Glutamatergic neuron (in vitro differentiated cells): ENCODE data around the gene ADCY3. TPM values are rescaled to one million over a fixed set of nuclear protein-coding genes. Genes with fewer than 3 reads are reported as not detected.

Source experiments
- DNase-seq: peaks from one replicate; pipeline ENCODE4 v3.0.0; 2022
- H3K27ac Mint-ChIP-seq: one replicate; pipeline ENCODE4 v1.8.0; 2020; ENCODE audit warnings: mild to moderate bottlenecking, mixed read lengths, inconsistent platforms; ENCODE audit not compliant: unreplicated experiment
- H3K27me3 Mint-ChIP-seq: one replicate; pipeline ENCODE4 v1.8.0; 2020; ENCODE audit warnings: mild to moderate bottlenecking, moderate library complexity, mixed read lengths, inconsistent platforms; ENCODE audit not compliant: unreplicated experiment
- H3K36me3 Mint-ChIP-seq: one replicate; pipeline ENCODE4 v1.8.0; 2020; ENCODE audit warnings: mild to moderate bottlenecking, mixed read lengths, inconsistent platforms; ENCODE audit not compliant: unreplicated experiment
- H3K4me1 Mint-ChIP-seq: one replicate; pipeline ENCODE4 v1.8.0; 2020; ENCODE audit warnings: mild to moderate bottlenecking, low read depth, mixed read lengths, inconsistent platforms; ENCODE audit not compliant: unreplicated experiment
- H3K4me3 Mint-ChIP-seq: one replicate; pipeline ENCODE4 v1.8.0; 2020; ENCODE audit warnings: mild to moderate bottlenecking, mixed read lengths, inconsistent platforms; ENCODE audit not compliant: unreplicated experiment
- H3K9me3 Mint-ChIP-seq: one replicate; pipeline ENCODE4 v1.8.0; 2020; ENCODE audit warnings: mild to moderate bottlenecking, moderate library complexity, mixed read lengths, inconsistent platforms; ENCODE audit not compliant: unreplicated experiment
- total RNA-seq: library from RNA; stranded (reverse); fragmentation: NEBNext Ultra II Directional; extraction: Animal tissue kit (Norgen Biotek cat#: 25700); gene quantifications from one replicate; pipeline ENCODE4 v1.2.1, GENCODE V29; 2021; ENCODE audit not compliant: unreplicated experiment
- TF ChIP-seq, protein P1 (sequence below): fragments of 200-600 bp; sonication (generic); IDR thresholded peaks from one replicate; pipeline ENCODE4 v1.5.0; 2021; ENCODE audit not compliant: partially characterized antibody, unreplicated experiment

ADCY3 gene
- total RNA-seq, 1 donor from 2014 or later = 76.2 TPM

DNA sequence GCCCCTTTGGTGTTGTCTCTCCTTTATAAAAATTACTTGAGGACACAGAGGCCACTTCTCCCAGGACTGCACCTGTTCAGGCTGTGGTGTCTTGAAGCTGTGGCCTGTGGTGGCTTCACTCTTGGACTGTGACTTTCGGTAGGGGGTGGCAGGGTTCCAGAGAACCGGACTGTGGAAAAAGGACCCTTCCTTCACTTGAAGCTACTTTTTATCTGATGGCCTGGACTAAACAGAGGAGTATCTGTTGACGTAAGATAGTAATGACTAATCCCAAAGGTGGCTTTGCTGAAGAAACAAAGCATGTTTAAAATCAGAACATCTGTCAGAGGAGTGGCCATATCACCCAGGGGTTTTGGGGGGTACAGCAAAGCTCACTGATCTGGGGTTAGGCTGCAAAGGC, 66.0 kb downstream of the ADCY3 start:
- Mint-ChIP-seq H3K4me1 (peaks cover 26% of the 10 kb centered on the region), H3K27ac (peak overlapping the region; percentile 54), H3K36me3 (peaks cover 11% of the 10 kb centered on the region), H3K27me3 (peaks cover 7% of the 10 kb centered on the region), H3K9me3 (peaks cover 17% of the 10 kb centered on the region), H3K4me3 (peak overlapping the region; percentile 46)
- DNase-seq = no peak
- TF ChIP-seq, protein P1, sequence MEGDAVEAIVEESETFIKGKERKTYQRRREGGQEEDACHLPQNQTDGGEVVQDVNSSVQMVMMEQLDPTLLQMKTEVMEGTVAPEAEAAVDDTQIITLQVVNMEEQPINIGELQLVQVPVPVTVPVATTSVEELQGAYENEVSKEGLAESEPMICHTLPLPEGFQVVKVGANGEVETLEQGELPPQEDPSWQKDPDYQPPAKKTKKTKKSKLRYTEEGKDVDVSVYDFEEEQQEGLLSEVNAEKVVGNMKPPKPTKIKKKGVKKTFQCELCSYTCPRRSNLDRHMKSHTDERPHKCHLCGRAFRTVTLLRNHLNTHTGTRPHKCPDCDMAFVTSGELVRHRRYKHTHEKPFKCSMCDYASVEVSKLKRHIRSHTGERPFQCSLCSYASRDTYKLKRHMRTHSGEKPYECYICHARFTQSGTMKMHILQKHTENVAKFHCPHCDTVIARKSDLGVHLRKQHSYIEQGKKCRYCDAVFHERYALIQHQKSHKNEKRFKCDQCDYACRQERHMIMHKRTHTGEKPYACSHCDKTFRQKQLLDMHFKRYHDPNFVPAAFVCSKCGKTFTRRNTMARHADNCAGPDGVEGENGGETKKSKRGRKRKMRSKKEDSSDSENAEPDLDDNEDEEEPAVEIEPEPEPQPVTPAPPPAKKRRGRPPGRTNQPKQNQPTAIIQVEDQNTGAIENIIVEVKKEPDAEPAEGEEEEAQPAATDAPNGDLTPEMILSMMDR = no peak

DNA sequence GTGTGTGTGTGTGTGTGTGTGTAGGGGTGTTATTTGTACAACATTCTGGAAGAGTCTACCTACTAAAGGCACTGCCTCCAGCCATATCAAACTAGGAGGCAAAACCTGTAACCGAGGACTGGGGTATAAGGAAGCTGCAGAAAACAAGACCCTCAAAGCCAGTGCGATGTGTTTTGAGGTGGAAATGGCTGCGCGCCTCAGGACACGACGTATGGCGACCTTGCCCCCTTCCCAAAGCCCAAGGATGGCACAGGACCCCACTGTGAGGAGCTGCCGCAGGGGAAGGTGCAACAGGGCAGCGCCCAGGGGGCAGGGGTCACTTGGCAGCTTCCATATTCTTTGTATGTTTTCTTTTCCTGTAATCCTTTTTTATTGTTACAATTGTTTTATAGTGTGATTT, 67.0 kb downstream of the ADCY3 start:
- Mint-ChIP-seq H3K4me3 (no peak overlapping the region), H3K27me3 (peaks cover 7% of the 10 kb centered on the region), H3K36me3 (peaks cover 15% of the 10 kb centered on the region), H3K9me3 (peaks cover 13% of the 10 kb centered on the region), H3K27ac (no peak overlapping the region), H3K4me1 (peaks cover 26% of the 10 kb centered on the region)
- no peak for DNase-seq
- TF ChIP-seq, protein P1 = no peak

DNA sequence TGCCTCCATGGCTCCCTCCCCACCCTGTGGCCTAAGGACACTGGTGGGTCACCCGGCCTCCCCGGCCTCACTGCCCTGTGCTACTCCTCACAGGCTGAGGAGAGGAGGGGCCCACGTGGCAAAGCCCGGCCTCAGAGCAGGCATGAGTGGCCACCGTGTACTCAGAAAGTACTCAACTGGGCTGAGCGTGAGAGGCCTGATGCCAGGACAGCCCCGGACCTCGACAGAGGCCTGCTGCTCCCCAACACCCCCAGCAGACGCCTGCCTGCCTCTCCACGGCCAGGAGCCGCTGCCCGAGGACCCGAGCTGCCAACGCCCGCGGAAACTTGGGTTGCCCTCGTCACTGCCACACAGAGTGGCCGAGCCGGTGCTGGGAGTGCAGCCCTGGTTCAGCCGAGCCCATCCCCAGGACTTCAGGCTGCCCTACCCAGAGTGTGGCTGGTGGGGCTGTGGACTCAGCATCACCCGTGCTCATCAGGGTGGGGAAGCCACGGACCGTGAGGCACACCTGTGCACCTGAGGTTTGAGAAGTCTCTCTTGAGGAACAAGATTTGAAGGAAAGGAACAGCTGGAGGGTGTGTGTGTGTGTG, 67.5 kb downstream of the ADCY3 start:
- Mint-ChIP-seq H3K27me3 (peaks cover 7% of the 10 kb centered on the region), H3K36me3 (peaks cover 15% of the 10 kb centered on the region), H3K4me3 (no peak overlapping the region), H3K27ac (no peak overlapping the region), H3K9me3 (peaks cover 13% of the 10 kb centered on the region), H3K4me1 (peaks cover 26% of the 10 kb centered on the region)
- no peak for DNase-seq
- TF ChIP-seq, protein P1 = no peak

DNA sequence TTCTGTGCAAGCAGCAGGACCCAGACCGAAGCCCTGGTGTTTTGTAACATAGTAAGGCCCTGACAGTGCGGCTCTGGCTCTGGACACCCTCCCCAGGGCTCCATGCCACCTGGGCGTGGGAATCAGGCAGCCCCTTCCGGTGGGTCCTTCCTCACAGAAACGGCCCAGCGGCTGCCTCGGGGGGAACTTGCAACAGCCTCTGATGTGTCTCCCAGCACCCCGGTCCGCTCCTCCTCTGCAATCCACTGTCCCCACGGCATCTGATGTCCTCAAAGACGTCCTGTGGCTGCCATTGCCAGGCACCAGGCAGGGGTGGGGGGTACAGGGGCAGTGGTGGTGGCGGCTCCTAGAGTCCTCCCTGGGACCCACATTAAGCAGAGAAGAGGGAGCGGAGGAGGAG, 68.0 kb downstream of the ADCY3 start:
- no peak overlapping the region for H3K4me3 Mint-ChIP-seq
- DNase-seq = no peak
- H3K27ac Mint-ChIP-seq = no peak overlapping the region
- H3K27me3 Mint-ChIP-seq = peaks cover 7% of the 10 kb centered on the region
- TF ChIP-seq, protein P1 = no peak
- H3K4me1 Mint-ChIP-seq = peaks cover 26% of the 10 kb centered on the region
- H3K9me3 Mint-ChIP-seq = peaks cover 17% of the 10 kb centered on the region
- peaks cover 20% of the 10 kb centered on the region for H3K36me3 Mint-ChIP-seq

DNA sequence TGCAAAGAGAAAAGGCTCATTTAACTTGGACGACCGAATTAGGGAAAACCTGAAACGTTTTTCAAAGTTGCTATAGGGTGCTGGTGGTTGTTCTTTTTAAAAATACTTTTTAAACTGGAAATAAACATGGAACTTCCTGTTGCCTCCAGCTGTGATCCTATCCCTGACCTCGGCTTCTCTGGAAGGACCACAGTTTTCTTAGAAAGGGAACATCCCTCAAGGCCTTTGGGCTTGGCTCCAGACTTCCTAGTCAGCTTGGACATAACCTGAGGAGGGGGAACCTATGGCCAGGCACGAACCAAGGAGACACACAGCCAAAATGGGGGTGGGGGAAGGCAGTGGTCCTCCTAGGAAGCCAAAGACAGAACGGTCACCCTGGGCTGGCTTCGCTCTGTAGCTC, 69.1 kb downstream of the ADCY3 start:
- Mint-ChIP-seq H3K4me3 (no peak overlapping the region), H3K9me3 (peaks cover 16% of the 10 kb centered on the region), H3K36me3 (peaks cover 25% of the 10 kb centered on the region), H3K4me1 (peaks cover 16% of the 10 kb centered on the region), H3K27ac (no peak overlapping the region), H3K27me3 (peaks cover 3% of the 10 kb centered on the region)
- TF ChIP-seq, protein P1 = no peak
- no peak for DNase-seq
